SHP77 treated with DMSO at 0.1 percent for 48 hours (cell line): ENCODE measurements around the gene RNF220.
"Not testable (repeated sequence)": the region's sequence is repeated elsewhere in the genome, so short reads cannot be mapped to it uniquely, and the experiment has no call there.

Experiments used
- DNase-seq: peaks from one replicate; lab custom pipeline; 2025; lab: John Stamatoyannopoulos, UW

RNF220 gene

GRCh38 chr1:44496541-44497171 lies 91.6 kb downstream of the RNF220 start:
- no peak for DNase-seq

- no peak for DNase-seq
Observed at GRCh38 chr1:44497422-44498170, 92.5 kb downstream of the RNF220 start.

DNA sequence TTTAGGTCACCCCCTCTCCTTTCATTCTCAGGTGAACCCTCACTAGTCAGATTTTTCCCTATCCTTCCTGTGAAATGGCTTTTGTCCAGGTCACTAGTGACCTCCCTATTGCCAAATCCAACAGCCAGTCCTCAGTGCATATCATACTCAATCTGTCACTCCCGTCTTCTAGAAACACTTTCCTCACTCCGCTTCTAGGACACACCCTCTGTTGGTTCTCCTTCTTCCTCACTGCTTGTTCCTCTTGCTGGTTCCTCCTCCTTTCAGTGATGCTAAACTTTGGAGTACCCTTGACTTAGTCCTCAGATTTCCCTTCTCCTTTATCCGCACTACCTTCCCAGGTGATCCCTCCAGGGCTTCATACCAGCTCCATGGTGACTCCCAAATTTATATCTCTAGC lies 94.3 kb downstream of the RNF220 start:
- no peak for DNase-seq

DNA sequence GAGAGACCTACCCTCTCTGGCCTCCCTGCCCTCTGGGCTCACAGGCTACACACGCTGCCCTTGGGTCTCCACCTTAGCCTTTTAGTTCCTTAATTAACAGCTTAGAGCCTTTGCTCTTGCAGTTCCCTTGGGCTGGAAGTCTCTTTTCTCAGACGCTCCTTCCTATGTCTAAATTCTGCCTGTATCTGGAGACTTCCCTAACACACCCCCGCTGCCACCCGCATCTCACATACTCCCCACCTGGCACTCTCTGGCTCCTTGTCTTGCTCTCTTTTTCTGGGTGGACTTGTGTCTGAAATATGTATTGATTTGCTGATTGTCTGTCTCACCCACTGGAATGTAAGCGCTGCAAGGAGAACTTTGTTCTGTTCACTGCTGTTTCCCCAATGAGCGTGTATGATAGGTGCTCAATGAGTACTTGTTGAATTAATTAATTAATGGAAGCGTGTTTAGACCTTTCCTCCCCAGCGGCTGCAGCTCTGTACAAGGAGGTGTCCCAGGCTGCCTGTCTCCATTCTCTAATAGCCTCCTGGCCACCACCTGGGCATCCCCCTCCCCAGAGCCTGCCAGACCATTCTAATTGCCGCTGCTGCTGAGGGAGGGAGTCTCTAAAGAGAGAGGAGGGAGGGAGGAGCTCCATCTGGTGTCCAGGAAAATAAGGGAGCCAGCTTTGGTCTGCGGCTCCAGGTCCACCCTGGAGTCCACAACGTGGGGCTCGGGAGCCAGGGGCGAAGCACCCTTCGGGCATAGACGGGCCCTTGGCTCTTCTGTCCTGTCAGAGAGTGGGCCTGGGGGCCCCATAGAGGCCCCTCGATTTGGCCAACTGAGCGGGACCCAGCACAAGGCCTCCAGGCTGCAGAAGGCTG lies 95.4 kb downstream of the RNF220 start:
- no peak for DNase-seq

GRCh38 chr1:44501047-44501890 lies 96.2 kb downstream of the RNF220 start:
- DNase-seq: no peak

- not testable (repeated sequence) for DNase-seq
Observed at GRCh38 chr1:44502823-44503222, 97.8 kb downstream of the RNF220 start.

- DNase-seq: no peak
Observed at GRCh38 chr1:44503625-44504024, 98.6 kb downstream of the RNF220 start.

DNA sequence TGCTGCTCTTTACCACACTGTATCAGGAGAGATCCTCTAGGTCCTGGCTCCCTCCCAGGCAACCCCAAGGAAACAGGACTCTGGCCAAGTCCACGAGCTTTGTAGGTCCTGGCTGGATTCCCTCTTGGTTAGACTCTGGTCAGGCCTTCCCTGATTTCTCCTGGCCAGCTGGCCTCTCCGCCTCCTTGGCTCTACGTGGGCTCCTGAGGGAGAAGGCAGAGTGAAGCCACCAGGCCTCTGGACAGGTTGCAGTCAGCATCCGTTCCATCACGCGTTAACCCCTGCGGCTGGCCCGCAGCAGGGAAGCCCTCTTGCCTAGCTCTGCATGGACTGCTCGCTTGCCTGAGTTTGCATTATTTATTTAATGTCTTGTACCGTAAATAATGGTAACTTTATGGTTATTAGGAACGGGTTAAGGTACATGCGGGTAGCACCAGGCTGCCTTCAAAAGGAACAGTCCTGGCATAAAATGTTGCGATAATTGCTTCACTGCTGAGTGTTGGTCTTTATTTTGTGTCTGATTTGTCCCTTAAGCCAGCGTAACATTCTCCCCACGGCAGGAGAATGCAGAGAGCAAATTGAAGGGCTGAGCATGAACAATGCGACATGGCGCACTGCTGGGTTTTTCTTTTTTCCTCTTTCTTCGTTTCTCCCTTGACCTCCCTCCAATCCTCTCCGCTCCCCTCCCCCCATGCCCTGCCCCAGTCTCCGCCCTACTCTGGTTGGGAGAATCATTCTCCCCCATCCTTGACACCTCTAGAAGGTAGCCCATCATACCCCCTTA lies 100.3 kb downstream of the RNF220 start:
- DNase-seq: no peak

DNA sequence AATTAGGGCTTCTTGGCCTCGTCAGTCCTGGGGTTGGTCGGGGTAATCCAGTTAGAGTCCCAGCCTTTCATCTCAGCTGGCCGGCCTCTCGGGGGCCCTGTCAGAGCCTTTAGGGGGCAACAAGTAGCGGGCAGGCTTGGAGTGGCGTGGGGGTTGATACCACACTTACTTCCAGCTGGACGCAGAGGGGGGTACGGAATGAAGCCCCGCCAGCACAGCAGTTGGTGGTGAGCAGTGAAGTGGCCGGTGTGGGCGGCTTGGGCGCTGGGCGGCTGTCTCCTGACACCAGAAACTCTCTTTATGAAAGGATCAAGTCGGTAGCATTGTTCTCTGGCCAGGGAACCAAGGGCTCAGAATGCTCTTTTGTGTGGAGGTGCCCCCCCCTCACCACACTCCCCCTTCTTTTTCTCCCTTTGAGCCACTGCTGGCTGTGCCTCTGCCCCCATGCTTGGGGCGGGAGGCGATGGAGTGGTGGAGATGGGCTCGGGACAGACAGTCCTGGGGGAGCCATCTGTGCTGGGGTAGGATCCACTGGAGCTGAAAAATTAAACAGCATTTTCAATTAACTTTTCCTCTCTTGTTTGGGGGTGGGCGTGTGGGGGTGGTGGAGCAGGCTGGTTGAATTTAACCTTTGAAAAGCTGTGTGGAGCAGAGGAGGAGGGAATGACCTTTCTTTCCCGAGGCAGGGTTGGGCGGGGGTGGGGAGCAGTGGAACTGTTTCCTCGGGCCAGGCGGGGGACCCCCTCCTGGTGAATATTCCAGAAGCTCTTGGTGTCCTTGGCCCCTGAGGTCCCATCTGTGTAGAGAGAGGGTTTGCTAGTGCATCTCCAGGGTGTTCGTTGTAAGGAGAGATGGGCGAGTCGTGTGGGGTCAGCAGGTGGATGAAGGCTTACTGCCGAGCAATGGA lies 102.7 kb downstream of the RNF220 start:
- no peak for DNase-seq

DNA sequence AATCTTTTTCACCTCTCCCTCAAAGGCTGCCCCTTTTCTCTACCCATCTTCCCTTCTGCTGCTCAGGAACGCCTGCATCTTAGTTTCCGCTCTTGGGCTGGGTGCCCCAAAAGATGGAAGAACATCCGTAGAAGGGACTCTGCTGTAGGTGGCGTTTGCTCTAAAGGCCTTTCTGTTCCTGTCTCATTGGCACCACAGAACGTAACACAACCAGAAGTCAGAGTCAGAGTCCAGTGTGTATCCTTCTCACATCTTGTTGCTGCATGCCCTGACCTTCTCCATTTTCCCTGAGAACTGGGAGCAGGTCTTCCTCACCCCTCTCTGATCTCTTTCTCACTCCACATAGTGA lies 103.3 kb downstream of the RNF220 start:
- no peak for DNase-seq

DNA sequence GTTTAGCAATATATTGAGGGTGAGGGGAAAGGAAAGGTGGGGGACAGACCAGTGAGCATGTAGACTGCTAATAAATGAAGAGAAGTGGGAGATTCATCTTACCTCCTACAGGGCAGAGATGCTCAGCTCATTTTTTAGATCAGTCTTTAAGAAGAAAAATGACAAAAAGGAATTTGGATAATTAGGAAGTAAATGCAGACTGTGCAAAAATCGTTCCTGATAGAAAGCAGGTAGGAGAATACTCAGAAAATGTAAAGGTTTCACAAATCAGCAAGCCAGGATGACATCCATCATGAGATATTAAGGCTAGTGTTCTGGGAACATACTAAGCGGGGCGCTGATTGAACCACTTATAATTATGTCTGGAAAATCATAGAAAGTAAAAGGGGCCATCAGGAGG lies 106.3 kb downstream of the RNF220 start:
- no peak for DNase-seq

DNA sequence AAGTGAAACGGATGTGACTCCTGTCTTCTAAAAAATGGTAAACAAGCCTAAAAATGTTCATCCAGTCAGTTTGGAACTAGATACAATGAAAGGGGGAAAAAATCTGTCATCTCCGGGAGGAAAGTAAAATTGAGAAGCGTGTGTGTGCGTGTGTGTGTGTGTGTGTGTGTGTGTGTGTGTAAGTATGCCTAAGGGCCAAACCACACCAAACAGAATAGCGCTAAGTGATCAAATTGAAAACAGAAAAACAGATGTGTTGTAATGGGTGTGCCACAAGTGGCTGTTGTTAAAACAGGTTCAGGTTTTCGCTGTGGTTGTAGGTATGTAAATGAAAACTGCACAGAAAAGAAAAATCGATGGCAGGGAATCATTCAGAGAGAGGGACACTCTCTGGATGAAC lies 106.7 kb downstream of the RNF220 start:
- DNase-seq: no peak

DNA sequence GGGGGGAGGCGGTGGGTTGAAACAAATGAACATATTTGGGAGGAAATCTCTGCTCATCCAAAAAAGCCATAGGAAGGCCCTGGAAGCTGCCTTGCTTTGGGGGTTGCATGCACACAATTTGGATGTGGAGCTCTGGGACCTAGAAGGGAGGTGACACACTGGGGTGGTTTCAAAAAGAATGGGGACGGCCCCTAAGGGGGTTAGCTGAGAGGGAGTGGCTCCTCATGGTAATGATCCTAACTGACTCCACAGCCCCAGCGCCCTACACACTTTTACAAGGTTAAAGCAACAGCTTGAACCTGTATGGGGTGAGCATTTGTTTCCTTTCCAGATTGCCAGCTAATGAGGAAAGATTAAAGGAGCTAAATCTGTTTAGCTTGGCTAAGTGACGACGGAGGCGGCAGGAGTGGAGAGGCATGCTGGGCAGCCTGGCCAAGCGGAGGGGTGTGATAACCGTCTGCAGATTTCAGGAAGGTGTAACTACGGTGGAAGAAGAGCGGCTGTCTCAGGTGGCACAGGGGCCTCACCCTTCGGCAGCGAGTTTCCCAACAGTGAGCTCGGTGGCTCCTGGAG lies 107.3 kb downstream of the RNF220 start:
- DNase-seq: no peak

GRCh38 chr1:44513111-44513510 lies 108.1 kb downstream of the RNF220 start:
- no peak for DNase-seq

DNA sequence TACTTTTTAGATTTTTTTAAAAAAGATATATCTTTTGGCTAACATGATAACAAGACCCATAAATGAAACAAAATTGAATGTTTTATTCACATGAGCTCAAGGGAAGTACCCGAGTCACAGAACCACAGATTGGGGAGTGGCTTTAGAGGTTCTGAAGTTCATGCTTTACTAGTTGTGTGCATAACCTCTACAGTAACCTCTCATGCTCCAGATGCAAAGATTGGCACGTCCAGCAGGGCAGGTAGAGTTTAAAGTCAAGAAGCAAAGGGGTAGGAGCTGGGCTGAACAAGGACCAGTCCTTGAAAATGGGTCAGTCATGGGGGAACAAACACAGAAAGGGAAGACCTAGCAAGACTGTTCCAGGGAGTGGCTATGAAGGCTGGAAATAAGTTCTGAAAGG lies 109.6 kb downstream of the RNF220 start:
- no peak for DNase-seq

- no peak for DNase-seq
Observed at GRCh38 chr1:44515416-44515815, 110.4 kb downstream of the RNF220 start.

- DNase-seq: no peak
Observed at GRCh38 chr1:44519035-44519676, 114.1 kb downstream of the RNF220 start.

GRCh38 chr1:44521378-44522080 lies 116.5 kb downstream of the RNF220 start:
- no peak for DNase-seq
